A549 (cell line): ENCODE data around the gene DLG2. TPM values are rescaled to one million over a fixed set of nuclear protein-coding genes. Genes with fewer than 3 reads are reported as not detected.

Source experiments
- ATAC-seq, 2 experiments: fragments of 200-7000 bp in 1 of 2; fragments of >200 bp in 1 of 2; cut with Nextera tagmentation in 1 of 2; cut with Tn5 transposase in 1 of 2; 3 replicates each; pipeline versions ENCODE4 v1.8.0 to v1.9.1; 2018 to 2020; ENCODE audit warnings: mild to moderate bottlenecking in 1 of 2, moderate library complexity in 1 of 2
- CTCF ChIA-PET: fragments of 300-600 bp; sonication (Branson Sonifier 250); formaldehyde crosslinking; extraction: SDS; loops from one replicate; lab custom pipeline; 2021; ENCODE audit warnings: antibody characterized with exemption, inconsistent platforms; lab: Yijun Ruan, JAX
- POLR2A ChIA-PET: fragments of 350-600 bp; formaldehyde crosslinking; extraction: SDS; loops from one replicate; lab custom pipeline; 2021; ENCODE audit warnings: antibody characterized with exemption, inconsistent platforms; lab: Yijun Ruan, JAX
- DNase-seq, 2 experiments: peaks; one replicate each; pipeline versions ENCODE4 v3.0.0 to v3.0.0-alpha.2; 2011 to 2016; ENCODE audit warnings: low read depth in 1 of 2, low spot score in 1 of 2
- FAIRE-seq: peaks from 2 replicates; lab custom pipeline; 2011; peaks lifted over from hg19 to GRCh38; lab: Jason Lieb, UNC
- H3K27ac ChIP-seq, 2 experiments: fragments of >200 bp; sonication (Bioruptor Twin); formaldehyde crosslinking; 3 replicates each; pipeline ENCODE4 v1.5.1; 2016 to 2017
- H3K4me1 ChIP-seq: fragments of >200 bp; sonication (Bioruptor Twin); formaldehyde crosslinking; 3 replicates; pipeline ENCODE4 v1.6.1; 2016
- H3K4me2 ChIP-seq: fragments of >200 bp; sonication (Bioruptor Twin); formaldehyde crosslinking; 3 replicates; pipeline ENCODE4 v1.6.1; 2016
- H3K4me3 ChIP-seq: fragments of >200 bp; sonication (Bioruptor Twin); formaldehyde crosslinking; 3 replicates; pipeline ENCODE4 v1.5.1; 2016
- H3K9me3 ChIP-seq: fragments of >200 bp; sonication (Bioruptor Twin); formaldehyde crosslinking; 3 replicates; pipeline ENCODE4 v1.6.1; 2016
- CBX8 ChIP-seq: fragments of 200-600 bp; sonication (generic); IDR thresholded peaks from 2 replicates; pipeline ENCODE4 v1.6.1; 2016
- CHD2 ChIP-seq: fragments of 150-350 bp; IDR thresholded peaks from 2 replicates; pipeline ENCODE4 v1.6.1; 2014; ENCODE audit warnings: low read length; ENCODE audit not compliant: partially characterized antibody
- CHD4 ChIP-seq: fragments of 200-600 bp; sonication (generic); IDR thresholded peaks from 2 replicates; pipeline ENCODE4 v1.6.1; 2016; ENCODE audit warnings: antibody characterized with exemption, mild to moderate bottlenecking, borderline replicate concordance
- EP300 ChIP-seq, 2 experiments: fragments of >200 bp; sonication (Bioruptor Twin); formaldehyde crosslinking; IDR thresholded peaks; 2 replicates in 1 of 2; 3 replicates in 1 of 2; pipeline ENCODE4 v1.6.1; 2016 to 2017
- ESRRA ChIP-seq: fragments of 150-350 bp; IDR thresholded peaks from 2 replicates; pipeline ENCODE4 v1.6.1; 2014; ENCODE audit warnings: mild to moderate bottlenecking, low read length, borderline replicate concordance
- FOSB ChIP-seq: fragments of 250-450 bp; sonication (Bioruptor Pico); IDR thresholded peaks from 2 replicates; pipeline ENCODE4 v1.5.0; 2020; ENCODE audit warnings: mild to moderate bottlenecking, moderate library complexity
- FOSL2 ChIP-seq, 2 experiments: fragments of 450-650 bp in 1 of 2; fragments of >200 bp in 1 of 2; sonication (Bioruptor Twin) in 1 of 2; formaldehyde crosslinking; IDR thresholded peaks; 2 replicates each; pipeline versions ENCODE4 v1.5.0 to v1.6.1; 2016 to 2020; ENCODE audit warnings: mild to moderate bottlenecking in 1 of 2, moderate library complexity in 1 of 2
- HEYL ChIP-seq: fragments of 250-450 bp; sonication (Bioruptor Pico); IDR thresholded peaks from 2 replicates; pipeline ENCODE4 v1.8.0; 2021; ENCODE audit warnings: mild to moderate bottlenecking, moderate library complexity
- HOXB5 ChIP-seq: fragments of 250-450 bp; sonication (Bioruptor Pico); IDR thresholded peaks from 2 replicates; pipeline ENCODE4 v1.5.0; 2020; ENCODE audit warnings: mild to moderate bottlenecking, moderate library complexity
- JUN ChIP-seq, 2 experiments: fragments of >200 bp; sonication (Bioruptor Twin); formaldehyde crosslinking; IDR thresholded peaks; 2 replicates in 1 of 2; 3 replicates in 1 of 2; pipeline ENCODE4 v1.6.1; 2016 to 2017
- JUNB ChIP-seq: fragments of >200 bp; sonication (Bioruptor Twin); formaldehyde crosslinking; IDR thresholded peaks from 2 replicates; pipeline ENCODE4 v1.6.1; 2016
- MAZ ChIP-seq: fragments of 150-350 bp; IDR thresholded peaks from 2 replicates; pipeline ENCODE4 v1.6.1; 2014; ENCODE audit warnings: antibody characterized with exemption, low read depth, low read length, borderline replicate concordance
- MYC ChIP-seq: IDR thresholded peaks from 2 replicates; pipeline ENCODE4 v1.6.1; 2012; ENCODE audit warnings: mild to moderate bottlenecking, inconsistent platforms, low read length, improper control_type of control experiment, borderline replicate concordance
- NPAS2 ChIP-seq: fragments of 250-450 bp; sonication (Bioruptor Pico); IDR thresholded peaks from 2 replicates; pipeline ENCODE4 v1.8.0; 2022; ENCODE audit warnings: mild to moderate bottlenecking, moderate library complexity, borderline replicate concordance
- NR3C1 ChIP-seq: fragments of >200 bp; sonication (Bioruptor Twin); formaldehyde crosslinking; IDR thresholded peaks from 3 replicates; pipeline ENCODE4 v1.6.1; 2017
- POLR2A ChIP-seq: IDR thresholded peaks from 2 replicates; pipeline ENCODE4 v1.6.1; 2012; ENCODE audit warnings: mild to moderate bottlenecking, low read length
- POLR2AphosphoS2 ChIP-seq: conservative IDR thresholded peaks from 2 replicates; pipeline ENCODE4 v1.6.1; 2012; ENCODE audit warnings: low read length, improper control_type of control experiment, inconsistent platforms
- RAD21 ChIP-seq, 2 experiments: fragments of >200 bp in 1 of 2; sonication (Bioruptor Twin) in 1 of 2; formaldehyde crosslinking in 1 of 2; IDR thresholded peaks in 1 of 2; conservative IDR thresholded peaks in 1 of 2; 2 replicates in 1 of 2; 3 replicates in 1 of 2; pipeline ENCODE4 v1.6.1; 2012 to 2018; ENCODE audit warnings: inconsistent platforms in 1 of 2
- SMC3 ChIP-seq: fragments of >200 bp; sonication (Bioruptor Twin); formaldehyde crosslinking; IDR thresholded peaks from 3 replicates; pipeline ENCODE4 v1.6.1; 2018; ENCODE audit warnings: inconsistent platforms
- TFCP2L1 ChIP-seq: fragments of 250-450 bp; sonication (Bioruptor Pico); IDR thresholded peaks from 2 replicates; pipeline ENCODE4 v1.5.0; 2021; ENCODE audit warnings: mild to moderate bottlenecking
- TP53 ChIP-seq: fragments of 250-450 bp; sonication (Bioruptor Pico); IDR thresholded peaks from 2 replicates; pipeline ENCODE4 v1.5.0; 2021; ENCODE audit warnings: mild to moderate bottlenecking, moderate library complexity
- ZC3H11A ChIP-seq: fragments of 450-650 bp; IDR thresholded peaks from 2 replicates; pipeline ENCODE4 v1.6.1; 2014; ENCODE audit warnings: antibody characterized with exemption, mild to moderate bottlenecking
- ZFP36 ChIP-seq: fragments of 450-650 bp; IDR thresholded peaks from 2 replicates; pipeline ENCODE4 v1.6.1; 2014; ENCODE audit warnings: borderline replicate concordance; ENCODE audit not compliant: partially characterized antibody
- ZNF302 ChIP-seq: fragments of 250-450 bp; sonication (Bioruptor Pico); IDR thresholded peaks from 2 replicates; pipeline ENCODE4 v1.9.0; 2021; ENCODE audit warnings: inconsistent platforms, mild to moderate bottlenecking, moderate library complexity
- WGBS: methylation state at CpG from one replicate; pipeline ENCODE4 v1.1.6; 2017; ENCODE audit errors: missing lambda C conversion rate; 5-methylcytosine and 5-hydroxymethylcytosine counted together
- polyA plus RNA-seq, 4 experiments: library from polyadenylated mRNA; depleted of rRNA in 3 of 4; stranded (reverse); fragments of >200 nt; fragmentation: RNase III in 1 of 4; extraction: RNeasy Plus Mini Kit Qiagen cat#74134 plus additional on column Dnase treatment in 1 of 4; gene quantifications; 2 replicates in 3 of 4; 3 replicates in 1 of 4; pipeline ENCODE4 v1.2.3, GENCODE V29; 2011 to 2017
- TF ChIP-seq, protein P1 (sequence below): fragments of >200 bp; sonication (Bioruptor Twin); formaldehyde crosslinking; IDR thresholded peaks from 3 replicates; pipeline ENCODE4 v1.5.1; 2016
- TF ChIP-seq, protein P2 (sequence below): fragments of 150-350 bp; IDR thresholded peaks from 2 replicates; pipeline ENCODE4 v1.6.1; 2014; ENCODE audit warnings: low read depth, mild to moderate bottlenecking, low read length
- TF ChIP-seq, protein P3 (sequence below): fragments of >200 bp; sonication (Bioruptor Twin); formaldehyde crosslinking; IDR thresholded peaks from 2 replicates; pipeline ENCODE4 v1.6.1; 2016
- TF ChIP-seq, protein P4 (sequence below): fragments of 450-650 bp; IDR thresholded peaks from 2 replicates; pipeline ENCODE4 v1.6.1; 2014; ENCODE audit warnings: antibody characterized with exemption
- TF ChIP-seq, protein P5 (sequence below): fragments of 250-450 bp; sonication (Bioruptor Pico); IDR thresholded peaks from 2 replicates; pipeline ENCODE4 v1.5.0; 2021; ENCODE audit warnings: mild to moderate bottlenecking, moderate library complexity, borderline replicate concordance
- TF ChIP-seq, protein P6 (sequence below): fragments of >200 bp; sonication (Bioruptor Twin); formaldehyde crosslinking; IDR thresholded peaks from 3 replicates; pipeline ENCODE4 v1.6.1; 2016
- TF ChIP-seq, protein P7 (sequence below): fragments of 250-450 bp; sonication (Bioruptor Pico); IDR thresholded peaks from 2 replicates; pipeline ENCODE4 v1.5.0; 2020; ENCODE audit warnings: low read depth, mild to moderate bottlenecking, moderate library complexity

Gene DLG2
- polyA plus RNA-seq, 2 of the 4 experiments (the other 2 are of a cell fraction): 0.26 to 0.79 TPM

DNA sequence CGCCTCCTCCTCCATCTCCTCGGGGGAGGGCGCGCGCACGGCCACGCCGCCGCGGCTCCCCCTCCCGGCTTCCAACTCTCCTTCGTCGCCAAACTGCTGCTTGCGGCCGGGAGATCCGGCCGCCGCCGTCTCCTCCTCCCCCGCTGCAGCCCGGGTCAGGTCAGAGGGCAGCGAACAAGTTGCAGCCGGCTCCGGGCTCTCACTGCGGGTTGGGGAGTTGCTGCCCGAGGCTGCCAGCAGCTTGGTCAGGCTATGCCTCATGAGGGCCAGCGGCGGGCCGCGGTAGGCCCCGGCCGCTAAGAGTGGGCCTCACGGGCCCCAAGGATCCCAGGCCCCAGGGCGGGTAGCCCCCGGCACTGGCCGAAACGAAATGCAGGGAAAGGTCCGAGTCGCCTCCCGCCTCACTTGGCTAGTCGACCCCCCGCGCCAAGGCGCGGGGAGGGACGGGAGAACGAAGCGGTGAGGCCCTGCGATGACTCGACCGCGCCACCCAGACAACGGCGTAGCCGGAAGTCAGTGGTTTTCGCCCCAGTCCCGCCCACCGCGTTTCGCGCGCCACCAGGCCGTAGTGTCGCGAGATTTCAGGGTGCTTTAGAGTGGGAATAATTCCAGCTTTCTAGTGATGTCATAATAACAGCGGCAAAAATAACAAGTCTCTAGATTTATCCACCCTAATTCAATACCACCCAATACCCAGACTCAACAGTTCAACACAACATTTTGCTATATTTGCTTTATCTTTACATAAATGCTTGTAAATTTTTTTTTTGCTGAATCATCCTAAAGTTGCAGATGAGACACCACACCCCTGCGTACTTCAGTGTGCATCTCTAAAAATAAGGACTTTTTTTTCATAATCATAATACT lies 37.7 kb upstream of the DLG2 start, which contains the start of gene CREBZF:
Gene CREBZF, minus strand, starts transcription at position 515 of the 867 bp plus-strand sequence. Its CDS starts 254 bp downstream, at position 261.
- Histone ChIP-seq H3K4me3 (peak within 1 kb of the TSS; percentile 87), H3K9me3 (no peaks in the 10 kb centered on the region), H3K4me1 (peaks cover 27% of the 10 kb centered on the region), H3K4me2 (peak within 1 kb of the TSS; percentile 94), H3K27ac (peak within 1 kb of the TSS; percentile 95 to 96)
- ChIA-PET CTCF (interaction anchor here (0.7 to 2.8 kb wide), 9 partner anchors 13 to 179 kb away, joined by 3 to 11 read pairs (median 4); partner anchors contain the start of gene TMEM126A), POLR2A (interaction anchor here (0.6 to 3.7 kb wide), 12 partner anchors 9 to 847 kb away, joined by 3 to 37 read pairs (median 4); partner anchors contain the start of genes DLG2, TMEM126A and TMEM126B)
- WGBS: 3% methylated on average over 53 of the region's 67 CpGs
- FAIRE-seq (no peak), DNase-seq (peak; percentile 90 to 97), ATAC-seq (peak; percentile 87 to 96)
- no peak for TF ChIP-seq FOSL2 (IDR thresholded peaks at IDR 0.05)
- TF ChIP-seq FOSL2 (CRISPR knock-in tag; IDR thresholded peaks at IDR 0.05): peak; percentile 72
- TF ChIP-seq, protein P1, sequence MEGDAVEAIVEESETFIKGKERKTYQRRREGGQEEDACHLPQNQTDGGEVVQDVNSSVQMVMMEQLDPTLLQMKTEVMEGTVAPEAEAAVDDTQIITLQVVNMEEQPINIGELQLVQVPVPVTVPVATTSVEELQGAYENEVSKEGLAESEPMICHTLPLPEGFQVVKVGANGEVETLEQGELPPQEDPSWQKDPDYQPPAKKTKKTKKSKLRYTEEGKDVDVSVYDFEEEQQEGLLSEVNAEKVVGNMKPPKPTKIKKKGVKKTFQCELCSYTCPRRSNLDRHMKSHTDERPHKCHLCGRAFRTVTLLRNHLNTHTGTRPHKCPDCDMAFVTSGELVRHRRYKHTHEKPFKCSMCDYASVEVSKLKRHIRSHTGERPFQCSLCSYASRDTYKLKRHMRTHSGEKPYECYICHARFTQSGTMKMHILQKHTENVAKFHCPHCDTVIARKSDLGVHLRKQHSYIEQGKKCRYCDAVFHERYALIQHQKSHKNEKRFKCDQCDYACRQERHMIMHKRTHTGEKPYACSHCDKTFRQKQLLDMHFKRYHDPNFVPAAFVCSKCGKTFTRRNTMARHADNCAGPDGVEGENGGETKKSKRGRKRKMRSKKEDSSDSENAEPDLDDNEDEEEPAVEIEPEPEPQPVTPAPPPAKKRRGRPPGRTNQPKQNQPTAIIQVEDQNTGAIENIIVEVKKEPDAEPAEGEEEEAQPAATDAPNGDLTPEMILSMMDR: no peak
- TF ChIP-seq CHD2: peak; percentile 91
- TF ChIP-seq POLR2AphosphoS2: no peak
- TF ChIP-seq TFCP2L1 (CRISPR knock-in tag): peak; percentile 65; the same call in 1 of the 2 replicates
- TF ChIP-seq NPAS2 (CRISPR knock-in tag): no peak
- TF ChIP-seq TP53: peak; percentile 75; the same call in 1 of the 2 replicates
- TF ChIP-seq SMC3: peak; percentile 10; the same call in 1 of the 3 replicates
- no peak for TF ChIP-seq ESRRA
- TF ChIP-seq RAD21 (conservative IDR thresholded peaks at IDR 0.05 in 1 of 2, IDR thresholded peaks at IDR 0.05 in 1 of 2): no peak
- TF ChIP-seq, protein P2, sequence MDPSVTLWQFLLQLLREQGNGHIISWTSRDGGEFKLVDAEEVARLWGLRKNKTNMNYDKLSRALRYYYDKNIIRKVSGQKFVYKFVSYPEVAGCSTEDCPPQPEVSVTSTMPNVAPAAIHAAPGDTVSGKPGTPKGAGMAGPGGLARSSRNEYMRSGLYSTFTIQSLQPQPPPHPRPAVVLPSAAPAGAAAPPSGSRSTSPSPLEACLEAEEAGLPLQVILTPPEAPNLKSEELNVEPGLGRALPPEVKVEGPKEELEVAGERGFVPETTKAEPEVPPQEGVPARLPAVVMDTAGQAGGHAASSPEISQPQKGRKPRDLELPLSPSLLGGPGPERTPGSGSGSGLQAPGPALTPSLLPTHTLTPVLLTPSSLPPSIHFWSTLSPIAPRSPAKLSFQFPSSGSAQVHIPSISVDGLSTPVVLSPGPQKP: no peak
- TF ChIP-seq NR3C1: no peak
- no peak for TF ChIP-seq ZC3H11A
- TF ChIP-seq FOSB (CRISPR knock-in tag): 0 out of 2 replicates have a peak, but pooled peaks have one; percentile 17
- no peak for TF ChIP-seq EP300 (IDR thresholded peaks at IDR 0.05)
- TF ChIP-seq, protein P3, sequence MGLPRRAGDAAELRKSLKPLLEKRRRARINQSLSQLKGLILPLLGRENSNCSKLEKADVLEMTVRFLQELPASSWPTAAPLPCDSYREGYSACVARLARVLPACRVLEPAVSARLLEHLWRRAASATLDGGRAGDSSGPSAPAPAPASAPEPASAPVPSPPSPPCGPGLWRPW: no peak
- TF ChIP-seq CHD4: no peak
- no peak; the same call in 1 of the 2 replicates for TF ChIP-seq ZNF302 (CRISPR knock-in tag)
- TF ChIP-seq CBX8: peak; percentile 50; the same call in 1 of the 2 replicates
- TF ChIP-seq, protein P4, sequence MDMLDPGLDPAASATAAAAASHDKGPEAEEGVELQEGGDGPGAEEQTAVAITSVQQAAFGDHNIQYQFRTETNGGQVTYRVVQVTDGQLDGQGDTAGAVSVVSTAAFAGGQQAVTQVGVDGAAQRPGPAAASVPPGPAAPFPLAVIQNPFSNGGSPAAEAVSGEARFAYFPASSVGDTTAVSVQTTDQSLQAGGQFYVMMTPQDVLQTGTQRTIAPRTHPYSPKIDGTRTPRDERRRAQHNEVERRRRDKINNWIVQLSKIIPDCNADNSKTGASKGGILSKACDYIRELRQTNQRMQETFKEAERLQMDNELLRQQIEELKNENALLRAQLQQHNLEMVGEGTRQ: no peak
- TF ChIP-seq, protein P5, sequence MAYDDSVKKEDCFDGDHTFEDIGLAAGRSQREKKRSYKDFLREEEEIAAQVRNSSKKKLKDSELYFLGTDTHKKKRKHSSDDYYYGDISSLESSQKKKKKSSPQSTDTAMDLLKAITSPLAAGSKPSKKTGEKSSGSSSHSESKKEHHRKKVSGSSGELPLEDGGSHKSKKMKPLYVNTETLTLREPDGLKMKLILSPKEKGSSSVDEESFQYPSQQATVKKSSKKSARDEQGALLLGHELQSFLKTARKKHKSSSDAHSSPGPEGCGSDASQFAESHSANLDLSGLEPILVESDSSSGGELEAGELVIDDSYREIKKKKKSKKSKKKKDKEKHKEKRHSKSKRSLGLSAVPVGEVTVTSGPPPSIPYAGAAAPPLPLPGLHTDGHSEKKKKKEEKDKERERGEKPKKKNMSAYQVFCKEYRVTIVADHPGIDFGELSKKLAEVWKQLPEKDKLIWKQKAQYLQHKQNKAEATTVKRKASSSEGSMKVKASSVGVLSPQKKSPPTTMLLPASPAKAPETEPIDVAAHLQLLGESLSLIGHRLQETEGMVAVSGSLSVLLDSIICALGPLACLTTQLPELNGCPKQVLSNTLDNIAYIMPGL: peak; percentile 91
- TF ChIP-seq JUNB: no peak
- TF ChIP-seq JUN (IDR thresholded peaks at IDR 0.05): peak; percentile 93 to 97
- no peak; the same call in 1 of the 2 replicates for TF ChIP-seq MYC
- no peak for TF ChIP-seq HEYL (CRISPR knock-in tag)
- TF ChIP-seq, protein P6, sequence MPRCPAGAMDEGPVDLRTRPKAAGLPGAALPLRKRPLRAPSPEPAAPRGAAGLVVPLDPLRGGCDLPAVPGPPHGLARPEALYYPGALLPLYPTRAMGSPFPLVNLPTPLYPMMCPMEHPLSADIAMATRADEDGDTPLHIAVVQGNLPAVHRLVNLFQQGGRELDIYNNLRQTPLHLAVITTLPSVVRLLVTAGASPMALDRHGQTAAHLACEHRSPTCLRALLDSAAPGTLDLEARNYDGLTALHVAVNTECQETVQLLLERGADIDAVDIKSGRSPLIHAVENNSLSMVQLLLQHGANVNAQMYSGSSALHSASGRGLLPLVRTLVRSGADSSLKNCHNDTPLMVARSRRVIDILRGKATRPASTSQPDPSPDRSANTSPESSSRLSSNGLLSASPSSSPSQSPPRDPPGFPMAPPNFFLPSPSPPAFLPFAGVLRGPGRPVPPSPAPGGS: peak; percentile 92
- TF ChIP-seq, protein P7, sequence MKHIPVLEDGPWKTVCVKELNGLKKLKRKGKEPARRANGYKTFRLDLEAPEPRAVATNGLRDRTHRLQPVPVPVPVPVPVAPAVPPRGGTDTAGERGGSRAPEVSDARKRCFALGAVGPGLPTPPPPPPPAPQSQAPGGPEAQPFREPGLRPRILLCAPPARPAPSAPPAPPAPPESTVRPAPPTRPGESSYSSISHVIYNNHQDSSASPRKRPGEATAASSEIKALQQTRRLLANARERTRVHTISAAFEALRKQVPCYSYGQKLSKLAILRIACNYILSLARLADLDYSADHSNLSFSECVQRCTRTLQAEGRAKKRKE (CRISPR knock-in tag): no peak
- peak; percentile 84 for TF ChIP-seq POLR2A
- TF ChIP-seq ZFP36: no peak
- TF ChIP-seq HOXB5: no peak
- no peak for TF ChIP-seq MAZ
